ENCODE results near the gene HLCS. TPM values are rescaled to one million over a fixed set of nuclear protein-coding genes. Genes with fewer than 3 reads are reported as not detected.

HLCS gene
- polyA plus RNA-seq, 1 of the 3 experiments (the other 2 are of a cell fraction), result 13.0 TPM

- TF ChIP-seq ZBTB33 (IDR thresholded peaks at IDR 0.05; ENCODE audit: borderline replicate concordance, low read depth) (no peak), MEF2A (IDR thresholded peaks at IDR 0.05; ENCODE audit: borderline replicate concordance, low read depth) (no peak)
Measured at GRCh38 chr21:36757196-36757595, 209.3 kb downstream of the HLCS start (continued).

GRCh38 chr21:36756527-36756926, 209.9 kb downstream of the HLCS start:
- no peak overlapping the region for H2AFZ ChIP-seq (ENCODE audit: low read depth)
- CTCF ChIA-PET, result interaction anchor here (1.2 to 3.3 kb wide), 3 partner anchors 7 to 169 kb away, joined by 3 to 9 read pairs (median 6); no protein-coding TSS in a partner anchor
- no peak overlapping the region for H3K27ac ChIP-seq (ENCODE audit: low read depth in 2 of 2, low read length in 1 of 2)
- 84% methylated on average over 7 of the region's 7 CpGs for WGBS (ENCODE audit: low lambda C conversion rate)
- no peaks in the 10 kb centered on the region for H3K9me3 ChIP-seq
- no peak for DNase-seq
- no peaks in the 10 kb centered on the region for H3K9me2 ChIP-seq
- H3K36me3 ChIP-seq (replicated peaks in 1 of 2; ENCODE audit: control insufficient read depth in 1 of 2, insufficient read depth in 2 of 2, low read length in 1 of 2), result peaks cover 0 to 13% of the 10 kb centered on the region in 2 experiments
- no peaks in the 10 kb centered on the region for H4K20me1 ChIP-seq (ENCODE audit: insufficient read depth)
- H3F3A ChIP-seq (replicated peaks; ENCODE audit: insufficient read depth), result no peaks in the 10 kb centered on the region
- TF ChIP-seq NRF1 (IDR thresholded peaks at IDR 0.05; ENCODE audit: low read depth, low read length) (no peak), CTCF (IDR thresholded peaks at IDR 0.05) (no peak)
- no peak overlapping the region for H3K4me2 ChIP-seq
- H3K4me3 ChIP-seq (ENCODE audit: low read depth in 2 of 2, low read length in 1 of 2), result no peak overlapping the region
- no peaks in the 10 kb centered on the region; a peak in 2 of 4 replicates for H3K4me1 ChIP-seq (ENCODE audit: control insufficient read depth in 1 of 2, insufficient read depth in 2 of 2, low read depth in 1 of 2, low read length in 1 of 2)
- H3K79me2 ChIP-seq (ENCODE audit: insufficient read depth), result no peaks in the 10 kb centered on the region
- POLR2A ChIA-PET, result no interaction called here
- H3K9ac ChIP-seq, result no peak overlapping the region
- no peaks in the 10 kb centered on the region for H3K27me3 ChIP-seq (ENCODE audit: insufficient read depth)

GRCh38 chr21:36754241-36754898, 212.1 kb downstream of the HLCS start:
- H3K27ac ChIP-seq (ENCODE audit: low read depth in 2 of 2, low read length in 1 of 2), result no peak overlapping the region
- H3K9ac ChIP-seq, result no peak overlapping the region
- no peak overlapping the region for H3K4me3 ChIP-seq (ENCODE audit: low read depth in 2 of 2, low read length in 1 of 2)

More at GRCh38 chr21:36754241-36754898, 212.1 kb downstream of the HLCS start:
- no peaks in the 10 kb centered on the region for H3F3A ChIP-seq (replicated peaks; ENCODE audit: insufficient read depth)
- no peaks in the 10 kb centered on the region for H3K27me3 ChIP-seq (ENCODE audit: insufficient read depth)
- no peaks in the 10 kb centered on the region for H3K9me3 ChIP-seq
- ChIA-PET CTCF (interaction anchor here (0.9 to 1.1 kb wide), 2 partner anchors 48 to 92 kb away, joined by 3 read pairs; no protein-coding TSS in a partner anchor), POLR2A (no interaction called here)
- DNase-seq, result no peak
- no peaks in the 10 kb centered on the region for H4K20me1 ChIP-seq (ENCODE audit: insufficient read depth)
- H2AFZ ChIP-seq (ENCODE audit: low read depth), result no peak overlapping the region
- no peaks in the 10 kb centered on the region for H3K79me2 ChIP-seq (ENCODE audit: insufficient read depth)
- peaks cover 11% of the 10 kb centered on the region in 2 experiments for H3K36me3 ChIP-seq (replicated peaks in 1 of 2; ENCODE audit: control insufficient read depth in 1 of 2, insufficient read depth in 2 of 2, low read length in 1 of 2)
- H3K4me2 ChIP-seq, result no peak overlapping the region
- H3K9me2 ChIP-seq, result no peaks in the 10 kb centered on the region
- TF ChIP-seq TAF1 (IDR thresholded peaks at IDR 0.05; ENCODE audit: borderline replicate concordance, low read depth, low read length) (no peak), SIN3A (IDR thresholded peaks at IDR 0.05; ENCODE audit: borderline replicate concordance, low read depth, low read length) (no peak), RXRA (IDR thresholded peaks at IDR 0.05; ENCODE audit: borderline replicate concordance, low read depth) (no peak), RAD21 (IDR thresholded peaks at IDR 0.05; ENCODE audit: low read length) (no peak)
- WGBS (ENCODE audit: low lambda C conversion rate), result 92% methylated on average over 20 of the region's 22 CpGs
- H3K4me1 ChIP-seq (ENCODE audit: control insufficient read depth in 1 of 2, insufficient read depth in 2 of 2, low read depth in 1 of 2, low read length in 1 of 2), result peaks cover 0 to 7% of the 10 kb centered on the region in 2 experiments; a peak in 2 of 4 replicates
